GM19099 (cell line): ENCODE measurements around the gene OR8A1.

Source experiments
- POLR2A ChIP-seq: IDR thresholded peaks from 3 replicates; pipeline ENCODE4 v1.6.1; 2011; ENCODE audit warnings: low read depth; ENCODE audit not compliant: insufficient read length; ENCODE audit errors: extremely low read depth

OR8A1 gene

DNA sequence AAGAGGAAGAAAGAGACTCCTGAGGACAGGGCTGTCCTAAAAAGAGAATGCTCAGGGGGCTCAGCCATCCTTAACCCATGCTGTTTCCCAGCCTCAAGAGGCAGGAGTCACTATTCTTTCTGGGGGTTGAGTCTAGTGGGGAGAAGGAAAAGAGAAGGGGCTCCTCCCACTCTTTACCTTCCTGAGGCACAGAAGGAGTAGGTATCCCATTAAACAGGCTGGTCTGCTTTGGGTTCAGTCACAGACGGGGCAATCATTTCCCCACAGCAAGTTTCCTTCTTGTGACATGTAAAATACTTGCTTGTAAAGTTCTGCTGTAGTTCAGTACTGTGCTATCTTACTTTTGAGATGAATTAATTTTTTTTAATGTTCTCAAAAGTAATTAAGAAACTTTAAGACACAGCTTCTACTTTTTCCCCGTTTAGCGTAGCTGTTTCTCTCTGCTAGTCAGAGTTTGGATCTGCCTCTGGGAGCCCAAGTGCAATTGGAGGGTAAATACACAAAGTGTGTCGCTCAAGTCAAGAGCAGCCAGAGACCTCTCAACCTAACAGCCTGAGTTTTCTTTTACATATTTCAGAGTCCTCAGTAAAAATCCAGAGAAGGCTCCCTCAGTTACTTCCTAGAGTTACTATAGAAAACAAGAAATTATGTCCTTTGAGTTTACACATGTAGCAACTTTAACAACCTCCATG lies 15.0 kb downstream of the OR8A1 start:
- no peak for TF ChIP-seq POLR2A

DNA sequence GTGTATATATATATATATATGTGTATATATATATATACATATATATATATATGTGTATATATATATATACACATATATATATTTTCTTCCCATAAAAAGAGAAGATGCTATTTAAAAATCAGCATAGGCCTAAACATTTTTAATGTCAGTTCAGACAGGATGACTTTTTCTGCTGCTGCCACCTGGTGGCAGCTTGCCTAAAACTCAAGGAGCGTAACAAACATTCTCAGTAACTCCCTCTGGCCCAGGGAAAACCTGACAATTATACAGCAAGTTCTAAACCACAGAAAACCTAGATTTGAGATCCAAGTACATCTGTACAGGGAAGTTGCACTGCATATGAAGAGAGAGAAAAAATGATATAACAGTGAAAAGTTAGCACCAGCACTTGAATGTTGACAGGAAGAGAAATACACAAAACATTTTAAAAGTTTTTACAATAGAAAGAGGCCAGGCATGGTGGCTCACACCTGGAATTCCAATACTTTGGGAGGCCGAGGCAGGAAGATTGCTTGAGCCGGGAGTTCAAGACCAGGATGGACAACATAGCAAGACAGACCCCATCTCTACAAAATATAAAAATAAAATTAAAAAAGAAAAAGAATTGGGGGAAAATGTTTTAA lies 16.6 kb downstream of the OR8A1 start:
- no peak for TF ChIP-seq POLR2A

DNA sequence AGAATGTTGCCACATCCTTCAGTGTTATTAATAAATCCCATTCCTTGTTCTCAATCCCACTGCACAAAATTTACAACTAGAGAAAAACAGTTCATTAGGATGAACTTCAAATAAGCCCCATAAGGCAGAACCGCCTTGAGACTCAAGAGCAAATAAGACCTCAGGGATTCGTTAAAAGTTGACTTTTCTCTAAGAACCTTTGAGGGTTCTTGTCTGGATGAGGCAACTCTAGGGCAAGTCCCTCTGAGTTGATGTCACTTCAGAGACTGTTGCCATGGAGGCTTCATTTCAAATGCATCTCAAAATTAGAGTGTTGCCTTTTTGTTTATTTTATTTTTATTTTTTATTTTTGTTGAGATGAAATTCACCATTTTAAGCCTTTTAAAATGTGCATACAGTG lies 21.6 kb downstream of the OR8A1 start:
- no peak for TF ChIP-seq POLR2A

DNA sequence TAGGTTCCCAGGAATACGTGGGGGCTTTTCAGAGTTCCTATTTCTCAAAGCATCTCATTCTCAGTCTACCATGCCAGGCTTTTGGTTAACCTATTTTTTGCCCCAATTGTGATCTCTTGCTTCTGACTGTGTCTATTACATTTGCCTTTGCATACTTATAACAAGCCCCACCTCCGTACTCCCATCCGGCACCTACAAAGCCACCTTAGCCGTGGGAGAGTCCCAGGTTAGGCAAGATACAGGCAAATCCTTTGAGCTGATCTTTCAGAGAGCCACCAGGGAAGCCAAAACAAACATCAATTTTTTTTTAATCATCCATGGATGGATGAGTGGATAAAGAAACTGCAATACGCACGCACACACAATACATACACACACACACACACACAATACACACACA lies 22.8 kb downstream of the OR8A1 start:
- no peak for TF ChIP-seq POLR2A

DNA sequence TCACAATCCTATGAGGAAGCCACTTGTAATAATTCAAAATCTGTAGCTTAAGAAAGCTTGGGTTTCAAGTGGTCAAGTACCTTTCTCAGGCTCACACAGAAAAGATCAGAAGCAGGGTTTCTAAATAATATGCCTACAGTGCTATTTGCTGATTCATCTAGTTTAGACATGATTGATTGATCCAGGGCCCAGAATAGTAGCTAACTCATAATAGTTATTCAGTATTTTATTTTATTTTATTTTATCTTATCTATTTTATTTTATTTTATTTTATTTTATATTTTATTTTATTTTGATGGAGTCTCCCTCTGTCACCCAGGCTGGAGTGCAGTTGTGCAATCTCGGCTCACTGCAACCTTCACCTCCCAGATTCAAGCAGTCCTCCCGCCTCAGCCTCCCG lies 25.5 kb downstream of the OR8A1 start:
- TF ChIP-seq POLR2A, result no peak

DNA sequence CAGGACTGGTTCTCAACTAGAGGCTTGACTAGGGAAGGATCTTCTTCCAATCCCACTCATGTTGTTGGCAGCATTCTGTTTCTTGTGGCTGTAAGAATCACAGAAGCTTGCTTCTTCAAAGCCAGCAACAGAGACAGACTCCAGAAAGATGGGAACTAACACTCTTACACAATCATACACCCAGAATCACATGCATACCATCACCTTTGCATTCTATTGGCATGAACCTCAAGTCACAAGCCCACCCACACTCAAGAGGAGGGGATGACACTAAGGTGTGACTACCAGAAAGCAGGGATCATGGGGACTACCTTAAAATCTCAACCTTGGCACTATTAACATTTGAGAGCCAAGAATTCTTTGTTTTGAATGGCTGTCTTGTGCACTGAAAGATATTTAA lies 27.8 kb downstream of the OR8A1 start:
- no peak for TF ChIP-seq POLR2A

DNA sequence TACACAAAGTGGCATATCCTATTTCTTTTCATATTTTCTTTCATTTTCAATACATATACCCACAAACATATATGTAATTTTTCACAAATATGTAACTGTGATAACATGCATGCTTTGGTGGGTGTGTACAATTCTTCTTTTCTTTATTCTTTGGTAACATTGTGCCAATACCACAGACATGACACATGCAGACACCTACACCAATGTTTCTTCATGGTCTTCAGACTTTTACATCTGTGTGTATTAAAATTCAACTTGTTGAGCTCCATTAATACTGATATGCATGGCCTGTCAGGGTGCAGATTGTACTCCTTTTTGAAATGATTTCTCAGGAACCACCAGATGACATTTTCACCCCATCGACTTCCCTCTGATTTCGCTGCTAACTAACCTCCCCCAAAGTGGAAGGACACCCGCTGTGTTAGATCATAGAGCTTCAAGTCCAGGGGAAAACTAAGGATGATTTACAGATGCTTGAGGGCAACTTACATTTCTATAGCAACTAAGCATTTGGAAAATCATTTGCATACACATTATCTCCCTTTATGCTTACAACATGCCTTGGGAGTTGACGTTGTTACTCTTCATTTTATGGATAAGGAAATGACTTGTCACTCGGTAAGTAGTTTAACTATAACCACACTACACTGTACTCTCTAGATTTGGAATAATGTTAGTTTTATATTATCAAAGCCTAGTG lies 31.0 kb downstream of the OR8A1 start:
- no peak for TF ChIP-seq POLR2A

DNA sequence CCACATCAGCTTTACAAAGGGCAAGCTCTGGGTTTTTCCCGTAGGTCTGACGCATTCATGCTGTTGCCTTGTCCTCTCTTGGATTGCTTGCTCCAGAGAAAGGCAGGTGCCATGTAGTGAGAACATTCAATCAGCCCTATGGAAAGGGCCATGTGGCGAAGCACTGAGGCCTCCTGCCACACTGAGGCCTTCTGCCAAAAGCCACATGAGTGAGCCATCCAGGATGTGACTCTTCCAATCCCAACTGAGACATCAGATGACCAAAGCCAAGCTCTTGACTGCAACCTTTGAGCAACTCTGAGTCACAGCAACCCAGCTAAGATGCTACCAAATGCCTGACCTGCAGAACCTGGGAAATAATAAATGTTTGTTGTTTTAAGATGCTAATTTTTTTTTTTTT lies 32.4 kb downstream of the OR8A1 start:
- no peak for TF ChIP-seq POLR2A

DNA sequence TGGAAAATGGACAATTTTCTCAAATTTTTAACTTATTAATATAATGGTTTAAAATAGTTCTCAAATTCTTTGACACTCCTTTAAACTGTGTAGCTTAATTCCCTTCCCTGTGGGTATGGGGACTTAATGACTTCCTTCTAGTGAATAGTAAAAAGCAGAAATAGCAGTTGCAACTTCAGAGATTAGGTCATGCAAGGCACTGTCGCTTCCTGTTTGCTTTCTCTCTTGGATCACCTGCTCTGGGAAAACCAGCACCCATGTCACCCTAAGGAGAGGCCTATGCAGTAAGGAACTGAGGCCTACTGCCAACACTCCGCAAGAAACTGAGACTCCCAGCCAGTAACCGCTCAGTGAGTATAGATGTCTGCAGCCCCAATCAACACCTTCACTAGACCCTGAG lies 35.9 kb downstream of the OR8A1 start:
- no peak for TF ChIP-seq POLR2A

DNA sequence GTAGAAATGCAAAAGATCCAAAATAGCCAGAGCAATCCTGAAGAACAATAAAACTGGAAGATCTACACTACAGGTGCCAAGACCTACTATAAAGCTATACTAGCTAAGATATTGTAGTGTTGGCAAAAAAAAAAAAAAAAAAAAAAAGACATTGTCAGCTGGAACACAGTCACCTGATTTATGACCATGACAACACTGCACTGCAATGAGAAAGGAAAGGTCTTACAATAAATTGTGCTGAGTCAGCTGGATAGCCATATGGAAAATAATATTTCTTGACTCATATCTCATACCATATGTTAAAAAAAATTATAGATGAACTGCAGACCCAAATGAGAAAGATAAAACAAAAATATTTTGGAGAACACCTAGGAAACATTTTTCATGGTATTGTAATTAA lies 38.4 kb downstream of the OR8A1 start:
- TF ChIP-seq POLR2A, result no peak

DNA sequence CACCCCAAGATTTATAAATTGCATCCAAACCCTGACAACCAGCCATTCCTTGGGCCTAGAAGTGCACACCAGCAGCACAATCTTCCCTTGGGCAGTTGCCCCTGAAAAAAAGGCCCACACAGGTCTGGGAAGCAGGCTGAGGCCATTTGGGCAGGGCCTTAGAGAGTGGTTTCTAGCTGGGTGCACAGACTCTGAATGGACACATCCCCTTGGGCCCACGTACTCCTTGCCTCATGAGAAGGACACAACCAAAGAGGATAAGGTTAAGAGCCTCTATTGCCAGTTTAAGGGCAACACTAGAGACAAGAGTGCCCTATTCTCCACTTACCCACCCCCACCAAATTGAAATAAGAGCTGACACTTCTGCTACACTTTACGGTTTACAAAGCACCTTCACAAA lies 40.5 kb downstream of the OR8A1 start:
- TF ChIP-seq POLR2A, result no peak

DNA sequence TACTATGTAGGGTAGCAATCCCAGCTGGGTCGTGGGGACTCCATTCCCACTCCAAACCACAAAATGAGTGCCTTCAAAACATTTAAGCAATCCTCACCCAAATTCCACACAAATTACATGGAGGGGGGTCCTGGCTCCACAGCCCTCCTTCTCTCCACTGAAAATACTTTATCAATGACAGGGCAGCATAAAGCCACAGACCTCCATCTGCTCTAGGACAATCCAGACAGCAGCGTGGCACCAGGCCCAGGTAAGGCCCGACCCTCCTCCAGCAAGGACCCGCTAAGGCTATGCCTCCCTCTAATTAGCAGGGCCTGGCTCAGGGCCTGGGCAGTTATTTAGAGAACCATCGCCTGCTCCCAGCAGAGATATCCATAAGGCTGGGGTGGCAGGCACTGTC lies 41.3 kb downstream of the OR8A1 start, which contains the start of gene PANX3:
PANX3 (plus strand) TSS at position 365 of the 400 bp plus-strand sequence. CDS start 129 bp downstream, outside the sequence.
- no peak for TF ChIP-seq POLR2A

DNA sequence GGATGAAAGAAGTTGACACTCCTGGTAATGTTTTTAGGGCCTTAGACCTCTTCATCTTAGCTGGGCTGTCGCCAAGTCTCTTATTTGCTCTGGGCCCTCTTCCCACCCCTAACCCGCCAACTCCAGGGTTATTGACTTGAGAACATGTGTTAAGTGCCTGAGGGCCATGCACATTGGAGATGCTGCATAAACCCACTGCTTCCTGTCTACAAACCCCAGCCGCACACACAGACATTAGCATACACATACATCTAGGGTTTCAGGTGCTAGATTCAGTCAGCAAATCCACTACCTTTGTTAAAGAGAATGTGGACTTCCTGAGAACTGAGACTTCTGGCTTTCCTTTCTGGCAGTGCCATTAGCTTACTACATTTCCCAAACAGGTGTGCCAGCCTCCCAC lies 42.2 kb downstream of the OR8A1 start:
- no peak for TF ChIP-seq POLR2A

DNA sequence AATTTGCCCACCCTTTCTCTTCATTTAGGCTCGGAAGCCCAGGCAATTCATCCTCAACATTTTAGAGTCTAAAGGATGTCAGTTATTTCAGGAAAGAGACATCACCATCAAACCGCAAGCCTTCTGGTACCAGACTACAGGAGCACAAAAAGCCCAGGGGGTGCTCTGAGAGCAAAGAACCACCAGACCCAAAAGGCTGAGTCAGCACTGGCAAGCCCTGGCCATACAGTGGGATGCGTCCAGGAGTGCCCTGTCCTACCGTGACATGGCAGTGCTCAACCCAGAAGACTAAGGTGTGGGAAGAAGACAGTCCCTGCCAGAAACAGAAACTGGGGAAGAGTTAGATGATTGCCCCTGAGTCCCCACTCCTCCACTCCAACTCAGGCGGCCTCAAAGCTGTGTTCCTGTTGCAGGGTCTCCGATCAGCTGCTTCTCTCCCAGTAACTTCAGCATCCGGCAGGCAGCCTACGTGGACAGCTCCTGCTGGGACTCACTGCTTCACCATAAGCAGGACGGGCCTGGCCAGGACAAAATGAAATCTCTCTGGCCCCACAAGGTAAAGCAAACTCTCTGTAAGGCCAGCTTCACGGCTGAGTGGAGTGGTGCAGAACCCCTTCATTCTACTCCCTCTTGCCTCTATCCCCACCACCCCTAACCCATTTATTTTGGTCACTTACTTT lies 42.9 kb downstream of the OR8A1 start:
- TF ChIP-seq POLR2A, result no peak

DNA sequence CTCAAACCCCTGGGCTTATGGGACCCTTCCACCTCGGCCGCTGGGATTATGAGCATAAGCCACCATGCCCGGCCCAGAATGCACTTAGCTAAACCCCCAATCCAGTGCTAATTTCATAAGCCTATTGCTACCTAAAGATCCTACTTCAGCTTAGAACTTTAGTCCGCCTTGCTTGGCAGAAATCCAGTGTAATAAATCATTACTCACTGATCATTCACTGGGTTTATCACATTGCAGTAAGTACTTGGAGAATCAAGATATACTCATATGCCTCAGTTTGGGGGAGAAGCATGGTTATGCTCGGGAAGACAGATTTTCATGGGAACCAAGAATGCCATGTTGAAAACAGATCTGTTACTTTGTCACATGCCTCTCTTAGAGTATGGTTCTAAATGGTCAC lies 49.1 kb downstream of the OR8A1 start:
- TF ChIP-seq POLR2A, result no peak
